SU-DHL-6 (cell line): Measurements from ENCODE around the gene ARMC7.

Experiments used
- H2AFZ ChIP-seq: fragments of 200-600 bp; sonication (generic); 2 replicates; pipeline ENCODE4 v1.6.1; 2014; ENCODE audit warnings: low read depth, mild to moderate bottlenecking, moderate library complexity, mixed read lengths, antibody characterized with exemption, low read length; ENCODE audit not compliant: severe bottlenecking
- H3F3A ChIP-seq: fragments of 200-600 bp; shearing (Covaris generic); 2 replicates; pipeline ENCODE4 v1.6.0; 2016; ENCODE audit warnings: antibody characterized with exemption, mild to moderate bottlenecking; ENCODE audit not compliant: insufficient read depth
- H3K27ac ChIP-seq: fragments of 200-600 bp; sonication (generic); 2 replicates; pipeline ENCODE4 v1.5.1; 2016; ENCODE audit warnings: low read depth, mild to moderate bottlenecking, low read length, moderate library complexity, mixed read lengths
- H3K27me3 ChIP-seq: fragments of 200-600 bp; sonication (generic), shearing (Covaris generic); 2 replicates; pipeline ENCODE4 v1.6.0; 2014; ENCODE audit warnings: mild to moderate bottlenecking, low read length
- H3K36me3 ChIP-seq: fragments of 200-600 bp; sonication (generic); 2 replicates; pipeline ENCODE4 v1.6.1; 2014; ENCODE audit warnings: mild to moderate bottlenecking, low read length, mixed read lengths
- H3K4me2 ChIP-seq: fragments of 300-600, 200-600 bp; shearing (Covaris generic), sonication (generic); 2 replicates; pipeline ENCODE4 v1.6.0; 2014; ENCODE audit warnings: low read length, low read depth, mild to moderate bottlenecking; ENCODE audit not compliant: poor library complexity, severe bottlenecking
- H3K4me3 ChIP-seq: fragments of 200-600 bp; sonication (generic); 2 replicates; pipeline ENCODE4 v1.5.1; 2014; ENCODE audit warnings: antibody characterized with exemption, low read length, mild to moderate bottlenecking, mixed read lengths; ENCODE audit not compliant: insufficient read depth, poor library complexity, severe bottlenecking
- H3K79me2 ChIP-seq: fragments of 200-600 bp; sonication (generic); 2 replicates; pipeline ENCODE4 v1.6.1; 2014; ENCODE audit warnings: mild to moderate bottlenecking, low read length, moderate library complexity; ENCODE audit not compliant: insufficient read depth
- H3K9ac ChIP-seq: fragments of 200-600 bp; sonication (generic); 2 replicates; pipeline ENCODE4 v1.7.0; 2014; ENCODE audit warnings: mild to moderate bottlenecking, low read length
- H3K9me2 ChIP-seq: fragments of 200-600 bp; sonication (generic); replicated peaks from 2 replicates; pipeline ENCODE4 v1.6.1; 2014; ENCODE audit warnings: low read length; ENCODE audit not compliant: insufficient read depth
- H3K9me3 ChIP-seq: fragments of 200-600 bp; sonication (generic); 2 replicates; pipeline ENCODE4 v1.6.1; 2014; ENCODE audit warnings: low read length, mixed read lengths; ENCODE audit not compliant: insufficient read depth
- H4K20me1 ChIP-seq: fragments of 200-600 bp; sonication (generic); 2 replicates; pipeline ENCODE4 v1.6.1; 2014; ENCODE audit warnings: low read depth, mild to moderate bottlenecking, antibody characterized with exemption, low read length, moderate library complexity, mixed read lengths
- CTCF ChIP-seq: fragments of 200-600 bp; sonication (generic); IDR thresholded peaks from one replicate; pipeline ENCODE4 v1.5.1; 2017; ENCODE audit warnings: antibody characterized with exemption, mild to moderate bottlenecking, low read length, moderate library complexity; ENCODE audit not compliant: insufficient read depth, poor library complexity, severe bottlenecking
- EZH2phosphoT487 ChIP-seq: fragments of 200-600 bp; sonication (generic), shearing (Covaris generic); conservative IDR thresholded peaks from 2 replicates; pipeline ENCODE4 v1.6.1; 2018; ENCODE audit warnings: mild to moderate bottlenecking, antibody characterized with exemption, low read length, moderate library complexity, mixed read lengths

ARMC7 gene

GRCh38 chr17:75084039-75084660, 25.6 kb upstream of the ARMC7 start:
- TF ChIP-seq EZH2phosphoT487 (no peak), CTCF (no peak)
- H3K4me2 ChIP-seq, result no peak overlapping the region

GRCh38 chr17:75086496-75087181, 23.1 kb upstream of the ARMC7 start:
- H3K27me3 ChIP-seq, result no peaks in the 10 kb centered on the region
- H3K4me3 ChIP-seq, result no peak overlapping the region
- H4K20me1 ChIP-seq, result no peaks in the 10 kb centered on the region
- H3K4me2 ChIP-seq, result no peak overlapping the region
- H3K36me3 ChIP-seq, result no peaks in the 10 kb centered on the region
- no peak overlapping the region for H3K9ac ChIP-seq
- TF ChIP-seq CTCF, result no peak
- no peak for TF ChIP-seq EZH2phosphoT487
- H3K79me2 ChIP-seq, result no peaks in the 10 kb centered on the region
- H2AFZ ChIP-seq, result no peak overlapping the region
- no peak overlapping the region for H3K27ac ChIP-seq
- H3K9me2 ChIP-seq, result no peaks in the 10 kb centered on the region
- no peaks in the 10 kb centered on the region for H3F3A ChIP-seq
- H3K9me3 ChIP-seq, result no peaks in the 10 kb centered on the region

More at GRCh38 chr17:75084039-75084660, 25.6 kb upstream of the ARMC7 start:
- H3K27ac ChIP-seq, result no peak overlapping the region
- no peaks in the 10 kb centered on the region for H3K79me2 ChIP-seq
- no peak overlapping the region for H2AFZ ChIP-seq
- H3K9me3 ChIP-seq, result no peaks in the 10 kb centered on the region
- H3K9ac ChIP-seq, result no peak overlapping the region
- no peaks in the 10 kb centered on the region for H3K9me2 ChIP-seq
- H3K27me3 ChIP-seq, result no peaks in the 10 kb centered on the region
- H4K20me1 ChIP-seq, result no peaks in the 10 kb centered on the region
- H3F3A ChIP-seq, result no peaks in the 10 kb centered on the region
- no peak overlapping the region for H3K4me3 ChIP-seq
- no peaks in the 10 kb centered on the region for H3K36me3 ChIP-seq

- H3K4me3 ChIP-seq, result no peak overlapping the region
- no peaks in the 10 kb centered on the region for H3K27me3 ChIP-seq
- H3K9ac ChIP-seq, result no peak overlapping the region
- H3K27ac ChIP-seq, result no peak overlapping the region
- no peaks in the 10 kb centered on the region for H3F3A ChIP-seq
- H3K4me2 ChIP-seq, result no peak overlapping the region
- no peaks in the 10 kb centered on the region for H3K9me2 ChIP-seq
- no peaks in the 10 kb centered on the region for H3K9me3 ChIP-seq
- H4K20me1 ChIP-seq, result no peaks in the 10 kb centered on the region
- no peak for TF ChIP-seq CTCF
- TF ChIP-seq EZH2phosphoT487, result no peak
- no peak overlapping the region for H2AFZ ChIP-seq
- H3K79me2 ChIP-seq, result no peaks in the 10 kb centered on the region
- H3K36me3 ChIP-seq, result no peaks in the 10 kb centered on the region
These were observed 22.6 kb upstream of the ARMC7 start for GRCh38 chr17:75087182-75087557.
